Activated T-helper 1 cell treated with anti-CD3 and anti-CD28 coated beads, Interleukin-2, amount 50 U/mL, for 16 hours (primary cell): ENCODE results near the gene TAF10.

Experiments used
- DNase-seq, 2 donors: peaks; one replicate each; pipeline ENCODE4 v3.0.0-alpha.2; 2020; ENCODE audit warnings: low read depth in 1 of 2, low spot score in 1 of 2

Gene TAF10

DNA sequence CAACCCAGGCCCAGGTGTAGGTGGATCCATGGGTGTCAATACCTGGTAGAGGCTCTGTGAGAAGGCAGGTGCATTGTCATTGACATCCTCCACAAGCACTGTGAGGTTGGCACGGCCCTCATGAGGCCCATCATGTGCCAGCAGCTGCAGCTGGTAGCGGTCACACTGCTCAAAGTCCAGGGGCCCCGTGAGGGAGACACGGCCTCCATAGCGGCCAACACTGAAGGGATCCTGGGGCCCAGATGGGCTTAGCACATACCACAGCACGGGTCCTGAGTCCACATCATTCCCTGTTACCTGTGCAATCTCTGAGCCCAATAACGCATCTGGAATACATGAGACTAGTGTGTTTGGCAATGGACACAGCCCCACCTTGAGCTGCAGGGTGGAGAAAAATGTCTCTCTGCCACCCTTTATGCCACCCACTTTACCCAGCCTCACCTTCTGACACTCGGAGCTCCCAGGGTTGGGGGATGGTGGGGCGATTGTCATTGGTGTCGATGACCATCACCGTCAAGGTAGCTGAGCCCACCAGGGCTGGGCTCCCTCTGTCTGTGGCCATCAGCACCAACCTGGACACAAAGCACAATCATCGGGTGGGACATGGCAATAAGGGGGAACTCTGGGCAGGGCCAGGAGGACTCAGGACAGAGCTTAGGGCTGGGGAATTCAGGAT lies 13.3 kb upstream of the TAF10 start:
- no peak for DNase-seq

DNA sequence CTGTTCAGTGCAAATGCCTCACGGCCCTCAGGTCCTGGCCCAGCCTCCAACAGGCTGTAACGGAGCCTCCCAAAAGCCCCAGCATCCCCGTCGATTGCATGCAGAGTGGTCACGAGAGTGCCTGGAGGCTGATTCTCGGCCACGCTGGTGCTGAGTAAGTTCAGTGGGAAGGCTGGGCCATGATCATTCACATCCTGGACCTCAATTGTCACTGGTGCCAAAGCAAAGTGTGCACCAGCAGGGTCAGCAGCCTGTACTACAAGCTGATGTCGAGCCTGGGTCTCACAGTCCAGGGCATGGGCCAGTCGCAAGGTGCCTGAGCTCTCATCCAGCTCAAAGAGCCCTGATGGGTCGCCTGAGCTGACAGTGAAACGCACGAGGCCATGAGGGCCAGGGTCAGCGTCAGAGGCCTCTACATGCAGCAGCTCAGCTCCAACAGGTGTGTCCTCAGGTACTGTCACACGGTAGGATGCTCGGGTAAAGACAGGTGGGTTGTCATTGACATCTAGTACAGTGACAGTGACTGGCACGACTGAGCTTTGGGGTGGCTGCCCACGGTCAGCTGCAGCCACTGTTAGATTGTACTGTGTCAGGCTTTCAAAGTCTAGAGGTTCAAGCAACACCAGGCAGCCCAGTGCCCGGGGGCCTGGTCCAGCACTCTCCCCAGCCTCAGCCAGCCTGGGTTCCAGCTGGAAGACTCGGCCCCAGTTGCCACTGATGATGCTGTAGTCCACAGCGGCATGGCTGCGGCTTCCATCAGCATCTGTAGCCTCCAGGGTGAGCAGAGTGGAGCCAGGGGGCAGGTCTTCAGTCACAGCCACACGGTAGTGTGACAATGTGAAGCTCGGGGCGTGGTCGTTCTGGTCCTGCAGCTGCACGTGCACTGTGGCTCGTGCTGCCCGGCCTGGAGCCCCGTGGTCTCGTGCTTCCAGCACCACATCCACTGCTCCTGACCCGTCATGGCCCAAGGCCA lies 11.7 kb upstream of the TAF10 start:
- DNase-seq, result no peak

DNA sequence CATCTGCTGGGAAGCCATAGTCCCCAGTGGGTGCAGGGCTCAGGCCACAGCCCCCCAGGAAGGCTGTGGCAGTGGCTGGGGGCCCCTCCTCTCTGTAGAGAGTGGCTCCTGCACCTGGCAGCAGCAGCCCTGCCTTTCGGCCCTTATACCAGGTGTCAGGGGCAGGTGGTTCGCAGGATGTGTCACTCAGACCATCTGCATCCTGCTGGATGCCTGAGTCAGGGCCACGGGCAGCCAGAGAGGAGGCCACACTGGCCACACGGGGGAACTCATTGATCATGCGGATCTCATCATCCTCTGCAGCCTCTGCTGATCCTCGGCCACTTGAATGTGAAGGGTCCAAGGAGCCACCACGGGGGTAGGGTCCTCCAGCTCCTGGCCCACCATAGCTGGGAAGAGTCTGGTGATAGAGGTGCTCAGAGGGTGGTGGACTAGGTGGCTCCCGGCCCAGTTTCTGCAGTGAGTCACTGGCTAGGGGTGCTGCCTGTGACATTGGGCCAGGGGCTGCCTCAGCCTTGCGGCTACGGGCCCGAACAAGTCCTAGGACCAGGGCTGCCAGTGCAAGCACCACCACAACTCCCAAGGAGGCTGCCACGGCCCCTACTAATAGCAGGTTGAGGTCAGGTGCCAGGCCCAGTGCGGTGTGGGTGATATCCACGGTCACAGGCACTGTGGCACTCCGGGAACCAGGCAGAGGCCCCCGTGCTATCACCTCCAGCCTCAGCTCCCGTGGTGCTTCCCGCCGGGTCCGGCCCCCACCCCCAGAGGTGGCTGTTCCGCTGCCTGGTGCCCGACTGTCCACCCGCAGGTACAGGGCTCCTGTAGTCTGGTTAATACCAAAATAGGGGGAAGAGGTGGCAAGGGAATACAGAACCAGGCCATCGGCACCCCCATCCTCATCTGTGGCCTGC lies 10.5 kb upstream of the TAF10 start:
- DNase-seq, result no peak

DNA sequence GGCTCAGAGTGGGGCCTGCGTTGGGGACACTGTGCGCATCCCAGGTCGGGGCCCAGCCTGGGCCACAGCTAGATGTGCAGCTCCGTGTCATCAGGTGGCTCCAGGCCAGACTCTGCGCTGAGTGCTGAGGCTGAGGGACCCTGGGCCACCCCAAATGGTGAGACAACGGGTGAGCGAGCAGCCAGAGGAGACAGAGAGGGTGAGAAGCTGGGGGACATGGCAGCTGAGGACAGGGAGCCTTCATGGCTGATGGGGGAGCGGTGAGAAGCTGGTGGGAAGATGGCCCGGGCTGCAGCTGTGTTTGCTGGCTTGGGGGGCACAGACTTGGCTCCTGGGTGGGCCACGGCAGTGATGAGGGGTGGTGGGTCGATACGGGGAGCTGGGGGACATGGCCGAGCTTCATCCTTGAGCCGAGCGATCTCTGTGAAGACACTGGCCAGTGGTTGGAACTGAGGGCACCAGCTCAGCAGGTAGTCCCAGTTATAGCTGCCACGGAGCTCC lies 9.7 kb upstream of the TAF10 start:
- DNase-seq, result no peak

DNA sequence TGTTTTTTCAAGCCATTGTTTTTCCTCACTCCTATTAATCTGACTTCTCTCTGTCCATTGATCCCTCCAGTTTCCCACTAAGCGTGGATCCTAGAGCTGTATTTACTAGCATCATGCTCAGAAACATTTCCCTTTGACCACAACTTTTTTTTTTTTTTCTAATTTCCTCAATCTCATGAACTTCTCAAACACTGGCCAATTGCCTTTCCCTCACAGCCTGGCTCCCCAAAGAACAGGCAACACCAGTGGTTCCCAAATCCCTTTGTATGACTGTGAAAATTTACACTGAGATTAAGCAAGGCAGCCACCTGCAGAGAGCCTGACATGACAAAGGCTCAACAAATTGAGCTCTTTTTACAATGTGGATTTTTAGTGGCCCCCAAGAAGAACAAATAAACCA lies 8.6 kb upstream of the TAF10 start:
- DNase-seq, result no peak

DNA sequence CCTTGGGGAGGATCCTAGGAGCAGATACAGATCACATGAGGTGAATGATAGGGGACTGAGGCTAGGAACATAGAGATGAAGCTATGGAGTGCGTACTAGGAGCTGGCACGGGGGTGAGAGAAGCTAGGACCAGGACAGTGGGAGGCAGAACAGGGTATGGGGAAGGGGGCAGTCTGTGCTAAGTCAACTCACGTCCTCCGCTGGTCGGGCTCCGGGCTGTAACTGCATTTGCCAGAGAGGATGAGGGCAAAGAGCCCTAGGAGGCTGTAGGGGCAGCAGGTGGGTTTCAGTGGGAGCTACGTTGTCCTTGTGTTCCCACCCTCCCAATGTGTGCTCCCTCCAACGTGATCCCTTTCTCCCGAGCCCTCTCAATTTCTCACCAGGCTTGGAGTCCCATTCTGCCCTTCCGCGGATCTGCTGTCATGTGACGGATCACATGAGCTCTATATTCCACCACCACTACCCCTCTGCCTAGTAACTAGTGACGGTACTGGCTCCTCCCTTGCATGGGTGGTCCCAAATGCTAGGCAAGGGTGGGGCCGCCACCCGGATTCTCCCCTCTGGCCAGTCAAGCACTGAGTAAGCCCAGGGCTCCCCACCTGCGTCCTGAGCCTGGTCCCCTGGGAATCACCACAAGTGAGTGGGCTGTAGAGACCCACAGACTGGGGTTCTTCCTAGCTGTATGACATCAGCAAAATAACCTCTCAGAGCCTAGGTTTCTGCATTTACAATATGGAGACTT lies 7.2 kb upstream of the TAF10 start, which contains the start of gene TPP1:
TSS of gene TPP1 (minus strand) at position 419 of the 742 bp plus-strand sequence. CDS start at position 397, 22 bp downstream.
- DNase-seq, result peak; percentile 75 to 78

DNA sequence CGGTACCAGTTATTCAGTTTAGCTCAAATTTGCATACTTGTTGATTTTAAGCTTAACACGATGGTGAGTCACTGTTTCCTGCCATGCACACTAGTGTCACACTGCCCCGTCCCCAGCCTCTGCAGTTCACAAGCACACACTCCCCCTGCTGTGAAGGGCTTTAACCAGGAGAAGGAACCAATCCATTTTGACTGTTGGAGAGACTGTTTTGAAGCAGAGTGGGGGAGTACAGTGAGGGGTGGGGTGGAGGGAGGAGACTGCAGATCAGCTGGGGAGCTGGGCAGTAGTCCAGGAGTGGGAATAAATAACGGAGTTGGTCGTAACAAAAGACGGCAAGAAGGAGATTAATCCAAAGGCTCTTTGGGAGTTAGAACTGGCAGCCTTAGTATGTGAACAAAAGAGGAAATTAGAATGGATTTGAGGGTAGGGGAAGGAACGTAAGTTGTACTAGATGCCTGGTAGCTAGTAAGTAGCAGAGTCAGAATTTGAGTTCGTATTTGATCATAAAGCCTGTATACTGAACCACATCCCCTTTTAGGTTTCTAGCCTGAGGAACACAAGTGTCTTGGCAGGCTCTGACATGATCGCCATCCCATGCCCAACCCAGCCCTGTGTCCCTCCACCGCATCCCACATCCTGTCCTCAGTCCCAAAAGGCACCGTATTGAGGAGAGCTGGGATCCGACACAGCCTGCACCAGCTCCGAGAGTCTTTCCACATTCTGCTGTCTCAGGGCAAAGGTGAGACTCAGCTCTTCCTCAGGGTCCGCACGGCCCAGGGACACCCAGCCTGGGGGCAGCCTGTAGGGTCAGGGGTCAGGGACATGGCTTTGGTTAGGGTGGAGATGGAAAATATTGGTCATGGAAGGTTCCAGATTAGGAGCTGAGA lies 6.3 kb upstream of the TAF10 start:
- peak; percentile 39 to 52 for DNase-seq

DNA sequence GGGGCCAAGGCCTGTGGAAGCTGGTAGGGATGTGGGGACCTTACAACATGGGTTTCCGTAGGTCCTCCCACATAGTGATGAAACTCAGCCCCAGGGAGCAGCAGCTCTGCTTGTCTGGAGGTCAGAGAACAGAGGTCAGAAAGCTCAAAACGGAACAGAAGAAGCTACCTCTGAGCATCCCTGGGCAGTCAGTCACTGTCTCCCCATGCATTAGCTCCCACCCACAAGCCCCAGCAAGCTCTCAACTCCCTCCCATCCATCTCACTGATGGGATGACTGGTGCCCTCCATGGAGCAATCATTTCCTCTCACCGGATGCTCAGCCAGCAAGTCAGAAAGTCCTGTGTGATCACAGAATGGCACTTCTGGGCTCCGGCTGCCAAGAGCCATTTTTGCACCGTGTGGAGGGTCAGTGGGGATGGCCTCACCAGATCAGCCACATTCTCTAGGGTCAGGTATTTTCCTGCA lies 5.3 kb upstream of the TAF10 start:
- no peak for DNase-seq

DNA sequence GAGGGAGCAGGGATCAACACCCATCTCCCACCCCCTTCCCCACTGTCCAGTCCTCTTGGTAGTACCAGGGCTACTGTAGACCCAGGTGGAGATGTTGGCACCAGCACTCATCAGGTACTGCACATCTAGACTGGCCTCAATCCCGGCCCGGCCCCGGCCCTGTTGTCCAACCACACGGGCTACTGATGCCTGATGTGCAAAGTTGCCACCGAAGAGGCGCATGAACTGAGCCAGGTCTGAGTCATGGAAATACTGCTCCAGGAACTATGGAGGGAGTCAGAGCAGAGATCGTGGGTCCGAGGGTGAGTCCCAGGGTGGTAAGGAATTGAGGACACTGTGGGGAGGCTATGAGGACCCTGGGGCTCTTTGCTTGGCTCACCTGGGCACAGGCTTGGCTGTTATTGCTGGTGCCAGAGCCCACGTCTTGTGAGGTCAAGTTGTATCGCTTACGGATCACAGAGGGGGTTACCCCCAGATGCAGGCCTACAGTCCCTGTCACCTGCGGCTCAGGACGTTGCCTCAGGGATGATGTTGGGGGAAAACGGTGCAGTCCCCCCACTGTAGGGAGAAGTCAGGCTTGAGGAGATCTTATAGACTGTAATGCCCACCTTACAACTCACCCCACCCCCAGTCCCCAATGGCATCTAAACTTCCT lies 4.7 kb upstream of the TAF10 start:
- DNase-seq, result no peak

DNA sequence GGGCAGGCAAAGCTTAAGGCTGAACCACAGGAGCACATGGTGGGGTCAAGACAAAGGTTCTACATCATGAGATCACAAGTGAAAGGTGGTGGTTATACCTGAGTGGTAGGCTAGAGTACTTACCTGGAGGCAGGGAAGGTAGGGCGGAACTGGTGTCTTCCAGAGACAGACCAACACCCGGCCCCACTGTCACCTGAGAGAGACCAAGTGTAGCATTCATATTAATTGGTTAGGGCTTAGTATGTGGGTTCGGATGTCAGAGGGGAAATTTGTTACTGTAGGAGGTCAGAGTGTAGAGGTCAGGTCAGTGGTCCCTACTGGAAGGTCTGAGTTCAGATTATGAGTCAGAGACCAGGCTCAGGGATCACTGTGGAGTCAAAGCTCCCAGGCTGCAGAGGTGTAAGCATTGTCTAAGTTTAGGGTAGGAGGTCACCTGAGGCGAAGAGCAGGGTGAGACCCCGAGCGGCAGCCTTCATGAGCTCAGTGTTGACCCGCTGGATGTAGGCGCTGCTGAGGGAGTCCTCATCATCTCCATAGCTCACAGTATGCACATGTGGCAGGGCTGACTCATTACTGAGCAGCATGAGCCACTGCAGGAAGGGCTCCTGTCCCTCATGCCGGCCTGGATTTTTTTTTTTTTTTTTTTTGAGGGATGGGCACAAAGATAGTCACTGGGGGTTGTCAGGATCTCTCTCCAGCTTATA lies 4.0 kb upstream of the TAF10 start:
- no peak for DNase-seq

DNA sequence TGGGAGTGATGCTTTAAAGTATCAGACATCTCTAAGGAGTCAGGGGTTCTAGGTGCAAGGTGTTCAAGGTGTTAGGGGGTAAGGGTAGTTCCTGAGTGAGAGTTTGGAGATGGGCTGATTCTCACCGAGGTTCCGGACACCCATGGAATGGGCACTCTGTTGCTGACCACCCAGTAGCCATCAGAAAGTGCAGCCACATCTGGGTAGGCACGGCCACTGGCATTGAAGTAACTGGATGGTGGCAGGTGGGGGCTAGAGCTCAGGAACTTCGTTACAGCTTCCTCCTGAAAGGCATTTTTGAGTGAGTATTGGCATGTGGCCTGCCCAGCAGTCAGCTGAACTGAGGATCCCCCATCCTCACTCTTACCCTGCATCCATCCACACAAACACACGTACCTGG lies 3.0 kb upstream of the TAF10 start:
- DNase-seq, result no peak

DNA sequence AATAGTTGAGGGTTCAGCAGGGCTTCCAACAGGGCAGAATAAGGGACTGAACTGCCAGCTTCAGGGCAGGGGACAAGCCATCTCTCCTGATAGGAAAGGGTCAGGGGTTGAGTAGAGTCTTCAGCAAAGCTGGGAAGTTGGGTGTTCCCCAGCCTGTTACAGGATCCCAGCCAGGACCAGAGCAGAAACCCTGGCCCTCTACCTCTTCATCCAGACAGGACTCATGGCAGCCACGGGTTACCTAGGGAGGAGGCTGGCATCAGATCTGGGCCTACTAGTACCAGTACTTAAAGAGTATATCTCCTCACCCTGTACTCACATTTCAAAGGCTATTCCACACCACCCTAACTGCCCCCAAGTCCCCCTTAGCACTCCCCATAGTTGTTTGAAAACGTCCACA lies 2.4 kb upstream of the TAF10 start:
- no peak for DNase-seq

DNA sequence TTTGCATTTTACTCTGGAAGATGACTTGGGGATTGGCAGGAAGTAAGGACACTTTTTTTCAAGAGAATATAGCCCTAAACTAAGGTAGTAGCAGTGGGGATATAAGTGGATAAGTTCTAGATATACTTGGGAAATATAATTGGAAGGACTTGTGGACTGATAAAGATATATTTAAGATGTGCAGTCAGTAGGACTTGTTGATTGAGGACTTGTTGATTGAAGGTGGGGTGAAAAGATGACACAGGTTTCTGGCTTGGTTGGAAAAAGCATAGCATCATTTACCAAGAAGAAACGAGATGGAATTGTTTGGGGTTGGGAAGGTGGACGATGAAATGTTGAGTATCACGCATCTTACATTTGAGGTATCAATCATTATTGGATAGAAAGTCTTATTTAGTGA lies 1.5 kb upstream of the TAF10 start:
- DNase-seq, result no peak

DNA sequence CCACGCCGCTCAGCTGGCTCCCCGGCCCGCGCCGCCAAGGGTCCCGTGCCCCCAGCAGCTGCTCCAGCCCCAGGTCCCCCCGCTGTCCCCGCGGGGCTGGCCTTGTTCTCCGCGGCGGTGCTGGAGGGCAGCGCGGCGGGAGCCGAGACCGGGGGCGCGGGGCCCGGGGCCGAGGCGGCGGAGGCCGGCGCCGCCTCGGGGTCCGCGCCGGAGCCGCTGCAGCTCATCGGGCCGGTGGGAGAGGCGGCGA lies 128 bp downstream of the TAF10 start:
- no peak for DNase-seq

DNA sequence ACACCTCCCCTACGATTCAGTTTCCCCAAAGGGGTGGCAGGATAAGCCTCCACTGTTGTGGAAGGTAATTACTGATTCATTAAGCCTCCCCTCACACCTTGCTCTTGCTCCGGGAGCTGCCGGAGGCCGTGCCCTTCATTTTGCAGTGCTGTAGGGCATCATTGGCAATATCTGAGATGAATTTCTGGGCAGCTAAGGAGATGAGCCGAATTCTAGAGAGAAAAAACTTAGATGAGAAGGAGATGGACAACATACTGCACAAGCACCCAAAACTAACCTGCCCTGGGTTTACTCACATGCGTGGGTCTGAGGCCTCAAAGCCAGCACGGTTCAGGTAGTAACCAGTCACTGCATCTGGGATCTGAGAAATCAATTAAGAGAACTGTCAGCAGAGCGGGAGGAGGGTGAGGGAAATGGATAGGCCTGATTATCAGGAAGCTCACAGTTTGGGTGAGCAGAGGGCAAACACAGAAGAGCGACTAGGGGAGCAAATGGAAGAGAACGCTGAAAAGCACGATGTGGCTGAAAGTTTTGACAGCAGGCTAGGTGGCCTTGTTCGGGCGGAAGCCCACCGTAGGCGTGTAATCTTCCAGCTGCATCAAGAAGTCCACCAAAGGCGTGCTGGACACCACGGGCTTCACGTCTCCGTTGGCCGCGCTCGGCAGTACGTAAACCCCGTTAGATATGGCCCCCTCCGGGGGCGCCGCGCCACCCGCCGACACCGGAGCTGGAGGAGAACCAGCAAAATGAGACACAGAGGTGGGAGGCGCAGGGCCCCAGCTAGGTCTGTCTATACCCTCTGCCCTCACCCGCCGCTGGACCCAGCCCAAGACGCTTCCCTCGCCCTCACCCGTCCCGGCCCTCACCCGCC lies 689 bp downstream of the TAF10 start:
- no peak for DNase-seq

DNA sequence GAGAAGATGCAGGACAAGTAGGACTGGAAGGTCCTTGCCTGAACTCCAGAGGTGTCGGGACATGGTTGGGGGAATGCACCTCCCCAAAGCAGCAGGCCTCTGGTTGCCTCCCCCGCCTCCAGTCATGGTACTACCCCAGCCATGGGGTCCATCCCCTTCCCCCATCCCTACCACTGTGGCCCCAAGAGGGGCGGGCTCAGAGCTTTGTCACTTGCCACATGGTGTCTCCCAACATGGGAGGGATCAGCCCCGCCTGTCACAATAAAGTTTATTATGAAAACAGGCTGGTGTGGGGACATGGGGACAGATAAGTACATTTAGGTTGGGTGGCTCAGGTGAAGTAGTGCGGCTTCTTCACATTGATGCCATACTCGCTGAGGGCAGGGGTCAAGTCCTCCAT lies 1.4 kb downstream of the TAF10 start:
- no peak for DNase-seq

DNA sequence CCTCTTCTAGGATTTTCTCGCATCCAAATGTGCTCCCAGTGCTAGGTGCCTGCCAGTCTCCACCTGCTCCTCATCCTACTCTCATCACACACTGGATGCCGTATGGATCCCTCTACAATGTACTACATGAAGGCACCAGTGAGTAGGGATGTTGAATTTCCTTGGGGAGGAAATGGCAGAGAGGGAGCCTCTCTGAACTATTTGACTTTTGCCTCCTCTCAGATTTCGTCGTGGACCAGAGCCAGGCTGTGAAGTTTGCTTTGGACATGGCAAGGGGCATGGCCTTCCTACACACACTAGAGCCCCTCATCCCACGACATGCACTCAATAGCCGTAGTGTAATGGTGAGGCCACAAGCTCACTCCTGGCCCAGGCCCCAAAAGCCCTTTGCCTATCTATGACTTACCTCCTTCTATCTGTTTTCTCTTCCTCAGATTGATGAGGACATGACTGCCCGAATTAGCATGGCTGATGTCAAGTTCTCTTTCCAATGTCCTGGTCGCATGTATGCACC lies 2.5 kb downstream of the TAF10 start:
- no peak for DNase-seq
